ENCODE data around the gene IGSF6. TPM values are rescaled to one million over a fixed set of nuclear protein-coding genes. Genes with fewer than 3 reads are reported as not detected.

IGSF6 gene
- total and polyA plus RNA-seq, 2 of the 13 experiments (the other 11 are each of a cell fraction or from before 2014, with no cell fraction given) = not detected

DNA sequence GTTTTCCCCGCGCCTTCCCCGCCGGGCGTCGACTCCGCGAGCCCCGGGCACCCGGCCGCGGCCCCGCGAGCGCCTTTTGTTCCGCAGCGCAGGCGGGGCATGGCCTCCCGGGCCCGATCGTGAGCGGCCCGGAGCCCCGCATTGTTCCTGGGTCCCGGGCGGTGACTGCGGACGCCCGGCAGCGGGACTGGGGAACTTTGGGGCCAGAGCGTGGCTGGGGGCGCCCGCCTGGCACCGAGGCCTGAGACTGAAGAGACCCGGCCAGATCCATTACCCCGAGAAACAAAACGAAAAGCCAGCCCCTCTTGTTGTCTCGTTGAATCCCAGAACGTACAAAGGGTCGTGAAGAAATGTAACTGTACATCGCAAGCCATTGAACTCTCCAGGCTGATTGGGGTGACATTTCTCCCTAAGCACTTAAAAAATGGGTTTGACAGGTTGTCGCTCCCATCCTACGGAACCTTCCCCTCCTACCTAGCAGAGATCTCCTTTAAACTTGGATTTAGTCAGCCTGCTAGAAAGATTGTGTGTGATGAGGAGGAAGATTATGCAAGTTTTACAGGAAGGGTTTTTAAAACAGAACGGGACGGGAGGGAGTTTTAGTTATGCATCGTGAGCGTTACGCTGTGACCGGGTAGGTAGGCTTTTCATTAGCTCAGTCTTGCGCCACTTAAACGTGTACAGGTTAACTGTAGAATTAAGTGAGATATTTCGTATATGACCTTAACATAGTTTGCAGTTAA, 52.2 kb downstream of the IGSF6 start (continued):
- no peak for TF ChIP-seq EZH2 (conservative IDR thresholded peaks at IDR 0.05; ENCODE audit: low read depth, low read length)
- 0 out of 2 replicates have a peak, but pooled peaks have one; percentile 15 for TF ChIP-seq RXRB (CRISPR knock-in tag; IDR thresholded peaks at IDR 0.05; ENCODE audit: borderline replicate concordance)
- TF ChIP-seq HMG20B (CRISPR knock-in tag; conservative IDR thresholded peaks at IDR 0.05) = peak; percentile 68; the same call in 1 of the 2 replicates
- peak; percentile 22; the same call in 1 of the 2 replicates for TF ChIP-seq IRX3 (CRISPR knock-in tag; IDR thresholded peaks at IDR 0.05; ENCODE audit: borderline replicate concordance, low read depth)
- no peak for TF ChIP-seq ZNF383 (CRISPR knock-in tag; IDR thresholded peaks at IDR 0.05; ENCODE audit: borderline replicate concordance)
- TF ChIP-seq, protein P1, sequence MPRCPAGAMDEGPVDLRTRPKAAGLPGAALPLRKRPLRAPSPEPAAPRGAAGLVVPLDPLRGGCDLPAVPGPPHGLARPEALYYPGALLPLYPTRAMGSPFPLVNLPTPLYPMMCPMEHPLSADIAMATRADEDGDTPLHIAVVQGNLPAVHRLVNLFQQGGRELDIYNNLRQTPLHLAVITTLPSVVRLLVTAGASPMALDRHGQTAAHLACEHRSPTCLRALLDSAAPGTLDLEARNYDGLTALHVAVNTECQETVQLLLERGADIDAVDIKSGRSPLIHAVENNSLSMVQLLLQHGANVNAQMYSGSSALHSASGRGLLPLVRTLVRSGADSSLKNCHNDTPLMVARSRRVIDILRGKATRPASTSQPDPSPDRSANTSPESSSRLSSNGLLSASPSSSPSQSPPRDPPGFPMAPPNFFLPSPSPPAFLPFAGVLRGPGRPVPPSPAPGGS (CRISPR knock-in tag; IDR thresholded peaks at IDR 0.05) = no peak
- TF ChIP-seq MIER3 (CRISPR knock-in tag; IDR thresholded peaks at IDR 0.05; ENCODE audit: borderline replicate concordance) = no peak
- TF ChIP-seq SIN3A (IDR thresholded peaks at IDR 0.05; ENCODE audit: borderline replicate concordance, low read depth, low read length) = peak; percentile 61; the same call in 1 of the 2 replicates
- 0 out of 2 replicates have a peak, but pooled peaks have one; percentile 85 for TF ChIP-seq ZNF775 (CRISPR knock-in tag; IDR thresholded peaks at IDR 0.05; ENCODE audit: borderline replicate concordance)
- TF ChIP-seq PAF1 (CRISPR knock-in tag; IDR thresholded peaks at IDR 0.05) = no peak
- TF ChIP-seq ZNF446 (CRISPR knock-in tag; IDR thresholded peaks at IDR 0.05) = no peak
- no peak for TF ChIP-seq RBAK (CRISPR knock-in tag; IDR thresholded peaks at IDR 0.05)
- TF ChIP-seq ZNF567 (CRISPR knock-in tag; IDR thresholded peaks at IDR 0.05; ENCODE audit: borderline replicate concordance) = 0 out of 2 replicates have a peak, but pooled peaks have one; percentile 72
- TF ChIP-seq HMG20A (CRISPR knock-in tag; IDR thresholded peaks at IDR 0.05; ENCODE audit: borderline replicate concordance) = no peak
- 0 out of 2 replicates have a peak, but pooled peaks have one; percentile 26 for TF ChIP-seq POGZ (CRISPR knock-in tag; IDR thresholded peaks at IDR 0.05)
- TF ChIP-seq HES4 (CRISPR knock-in tag; IDR thresholded peaks at IDR 0.05; ENCODE audit: borderline replicate concordance) = peak; percentile 59
- TF ChIP-seq, protein P2, sequence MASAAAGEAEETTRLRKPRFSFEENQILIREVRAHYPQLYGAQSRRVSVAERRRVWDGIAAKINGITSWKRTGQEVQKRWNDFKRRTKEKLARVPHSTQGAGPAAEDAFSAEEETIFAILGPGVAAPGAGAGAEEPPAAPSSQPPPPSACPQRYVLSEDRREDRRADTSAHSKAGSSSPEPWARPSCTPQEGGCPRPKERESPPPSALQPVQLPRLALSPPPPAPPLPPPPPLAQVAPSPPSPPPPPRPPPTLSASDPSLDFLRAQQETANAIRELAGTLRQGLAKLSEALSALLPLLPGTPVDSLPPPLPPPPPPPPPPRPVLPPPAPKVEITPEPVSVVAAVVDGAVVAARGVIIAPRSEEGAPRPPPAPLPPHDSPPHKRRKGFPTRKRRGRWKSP (CRISPR knock-in tag; IDR thresholded peaks at IDR 0.05) = peak; percentile 69; the same call in 1 of the 2 replicates
- TF ChIP-seq, protein P3, sequence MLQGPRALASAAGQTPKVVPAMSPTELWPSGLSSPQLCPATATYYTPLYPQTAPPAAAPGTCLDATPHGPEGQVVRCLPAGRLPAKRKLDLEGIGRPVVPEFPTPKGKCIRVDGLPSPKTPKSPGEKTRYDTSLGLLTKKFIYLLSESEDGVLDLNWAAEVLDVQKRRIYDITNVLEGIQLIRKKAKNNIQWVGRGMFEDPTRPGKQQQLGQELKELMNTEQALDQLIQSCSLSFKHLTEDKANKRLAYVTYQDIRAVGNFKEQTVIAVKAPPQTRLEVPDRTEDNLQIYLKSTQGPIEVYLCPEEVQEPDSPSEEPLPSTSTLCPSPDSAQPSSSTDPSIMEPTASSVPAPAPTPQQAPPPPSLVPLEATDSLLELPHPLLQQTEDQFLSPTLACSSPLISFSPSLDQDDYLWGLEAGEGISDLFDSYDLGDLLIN (CRISPR knock-in tag; IDR thresholded peaks at IDR 0.05; ENCODE audit: borderline replicate concordance) = no peak
- TF ChIP-seq, protein P4, sequence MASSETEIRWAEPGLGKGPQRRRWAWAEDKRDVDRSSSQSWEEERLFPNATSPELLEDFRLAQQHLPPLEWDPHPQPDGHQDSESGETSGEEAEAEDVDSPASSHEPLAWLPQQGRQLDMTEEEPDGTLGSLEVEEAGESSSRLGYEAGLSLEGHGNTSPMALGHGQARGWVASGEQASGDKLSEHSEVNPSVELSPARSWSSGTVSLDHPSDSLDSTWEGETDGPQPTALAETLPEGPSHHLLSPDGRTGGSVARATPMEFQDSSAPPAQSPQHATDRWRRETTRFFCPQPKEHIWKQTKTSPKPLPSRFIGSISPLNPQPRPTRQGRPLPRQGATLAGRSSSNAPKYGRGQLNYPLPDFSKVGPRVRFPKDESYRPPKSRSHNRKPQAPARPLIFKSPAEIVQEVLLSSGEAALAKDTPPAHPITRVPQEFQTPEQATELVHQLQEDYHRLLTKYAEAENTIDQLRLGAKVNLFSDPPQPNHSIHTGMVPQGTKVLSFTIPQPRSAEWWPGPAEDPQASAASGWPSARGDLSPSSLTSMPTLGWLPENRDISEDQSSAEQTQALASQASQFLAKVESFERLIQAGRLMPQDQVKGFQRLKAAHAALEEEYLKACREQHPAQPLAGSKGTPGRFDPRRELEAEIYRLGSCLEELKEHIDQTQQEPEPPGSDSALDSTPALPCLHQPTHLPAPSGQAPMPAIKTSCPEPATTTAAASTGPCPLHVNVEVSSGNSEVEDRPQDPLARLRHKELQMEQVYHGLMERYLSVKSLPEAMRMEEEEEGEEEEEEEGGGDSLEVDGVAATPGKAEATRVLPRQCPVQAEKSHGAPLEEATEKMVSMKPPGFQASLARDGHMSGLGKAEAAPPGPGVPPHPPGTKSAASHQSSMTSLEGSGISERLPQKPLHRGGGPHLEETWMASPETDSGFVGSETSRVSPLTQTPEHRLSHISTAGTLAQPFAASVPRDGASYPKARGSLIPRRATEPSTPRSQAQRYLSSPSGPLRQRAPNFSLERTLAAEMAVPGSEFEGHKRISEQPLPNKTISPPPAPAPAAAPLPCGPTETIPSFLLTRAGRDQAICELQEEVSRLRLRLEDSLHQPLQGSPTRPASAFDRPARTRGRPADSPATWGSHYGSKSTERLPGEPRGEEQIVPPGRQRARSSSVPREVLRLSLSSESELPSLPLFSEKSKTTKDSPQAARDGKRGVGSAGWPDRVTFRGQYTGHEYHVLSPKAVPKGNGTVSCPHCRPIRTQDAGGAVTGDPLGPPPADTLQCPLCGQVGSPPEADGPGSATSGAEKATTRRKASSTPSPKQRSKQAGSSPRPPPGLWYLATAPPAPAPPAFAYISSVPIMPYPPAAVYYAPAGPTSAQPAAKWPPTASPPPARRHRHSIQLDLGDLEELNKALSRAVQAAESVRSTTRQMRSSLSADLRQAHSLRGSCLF (CRISPR knock-in tag; IDR thresholded peaks at IDR 0.05; ENCODE audit: borderline replicate concordance) = no peak
- TF ChIP-seq HOXA5 (CRISPR knock-in tag; IDR thresholded peaks at IDR 0.05) = 0 out of 2 replicates have a peak, but pooled peaks have one; percentile 7
